GM12892 (cell line): Measurements from ENCODE around the gene BHLHE40.
A peak's percentile ranks its signal among the peaks of the same experiment; 100 is the strongest.

ENCODE experiments used
- POLR2A ChIP-seq: IDR thresholded peaks from 2 replicates; pipeline ENCODE4 v1.6.1; 2011; ENCODE audit warnings: low read depth, low read length, control low read depth
- TAF1 ChIP-seq: IDR thresholded peaks from 2 replicates; pipeline ENCODE4 v1.6.1; 2011; ENCODE audit warnings: low read depth, mild to moderate bottlenecking, control low read depth, low read length, borderline replicate concordance

DNA sequence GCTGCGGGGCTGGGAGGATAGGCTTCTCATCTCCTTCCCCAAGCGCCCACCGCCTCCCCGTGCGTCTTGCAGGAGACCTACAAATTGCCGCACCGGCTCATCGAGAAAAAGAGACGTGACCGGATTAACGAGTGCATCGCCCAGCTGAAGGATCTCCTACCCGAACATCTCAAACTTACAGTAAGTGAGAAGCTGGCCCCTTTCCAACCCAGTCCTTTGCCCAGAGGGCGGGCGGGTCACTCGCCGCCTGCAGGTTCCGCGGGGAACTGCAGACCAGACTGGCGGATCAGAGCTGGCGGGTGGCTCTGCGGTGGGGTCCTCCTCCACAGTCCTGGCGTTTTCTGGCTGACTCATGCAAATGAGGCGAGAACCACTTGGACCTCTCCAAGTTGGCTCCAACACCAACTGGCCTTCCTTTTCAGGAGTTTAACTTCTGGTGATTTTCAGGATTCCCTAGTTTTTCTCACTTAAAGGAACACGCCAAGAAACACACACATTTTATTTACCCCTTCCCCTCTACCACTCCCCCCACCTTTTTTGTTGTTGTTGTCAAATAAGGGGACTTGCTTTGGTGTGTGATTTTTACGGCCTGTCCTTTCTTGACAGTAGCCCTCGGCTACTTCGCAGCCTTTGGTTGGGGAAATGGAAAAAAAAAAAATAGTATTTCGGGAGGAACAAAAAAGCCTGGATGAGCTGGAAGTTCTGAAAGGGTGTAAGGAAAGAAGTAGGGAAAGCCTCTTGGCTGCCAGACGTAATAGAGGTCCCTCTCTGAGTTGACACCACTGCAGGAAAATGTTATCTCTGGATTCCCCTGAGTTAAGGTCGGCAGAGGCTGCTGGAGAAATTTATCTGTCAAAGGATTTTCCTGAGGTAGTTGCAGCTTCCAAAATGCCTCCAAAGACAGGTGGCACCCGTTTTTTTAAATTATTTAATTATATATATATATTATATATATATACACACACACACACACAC is 1.3 kb downstream of the BHLHE40 start:
- no peak; the same call in none of the 2 replicates for TF ChIP-seq POLR2A
- peak; percentile 10; the same call in 1 of the 2 replicates for TF ChIP-seq TAF1
